H1 (cell line): ENCODE results near the gene IZUMO2.
"Not testable (repeated sequence)": the region's sequence is repeated elsewhere in the genome, so short reads cannot be mapped to it uniquely, and the experiment has no call there.

ENCODE experiments used
- BRCA1 ChIP-seq: IDR thresholded peaks from 2 replicates; pipeline ENCODE4 v1.6.1; 2012; ENCODE audit warnings: low read depth, low read length, improper control_type of control experiment
- CTCF ChIP-seq, 3 experiments: IDR thresholded peaks; 1 replicate in 2 of 3; 2 replicates in 1 of 3; pipeline versions ENCODE4 v1.5.1 to v1.6.1; 2011; ENCODE audit warnings: low read length in 3 of 3, mild to moderate bottlenecking in 3 of 3, inconsistent platforms in 2 of 3, low read depth in 1 of 3, moderate library complexity in 1 of 3; ENCODE audit not compliant: insufficient read depth in 1 of 3; ENCODE audit errors: control extremely low read depth in 1 of 3
- EP300 ChIP-seq, 2 experiments: IDR thresholded peaks; 1 replicate in 1 of 2; 2 replicates in 1 of 2; pipeline ENCODE4 v1.6.1; 2011 to 2012; ENCODE audit warnings: low read depth in 2 of 2, low read length in 2 of 2, mild to moderate bottlenecking in 2 of 2, borderline replicate concordance in 1 of 2, inconsistent platforms in 1 of 2, moderate library complexity in 1 of 2
- EZH2 ChIP-seq: fragments of 200-600 bp; sonication (generic); IDR thresholded peaks from 2 replicates; pipeline ENCODE4 v1.7.1; 2012; ENCODE audit warnings: low read depth, mild to moderate bottlenecking, moderate library complexity, low read length, inconsistent platforms; ENCODE audit not compliant: severe bottlenecking
- JUND ChIP-seq: IDR thresholded peaks from 2 replicates; pipeline ENCODE4 v1.6.1; 2011; ENCODE audit warnings: mild to moderate bottlenecking, improper control_type of control experiment, low read length
- POLR2AphosphoS5 ChIP-seq: IDR thresholded peaks from 2 replicates; pipeline ENCODE4 v1.6.1; 2011; ENCODE audit warnings: low read depth, low read length
- RXRA ChIP-seq: IDR thresholded peaks from 2 replicates; pipeline ENCODE4 v1.6.1; 2011; ENCODE audit warnings: low read depth, mild to moderate bottlenecking, low read length, moderate library complexity; ENCODE audit not compliant: insufficient read depth
- SIN3A ChIP-seq, 2 experiments: IDR thresholded peaks in 1 of 2; conservative IDR thresholded peaks in 1 of 2; 2 replicates each; pipeline ENCODE4 v1.6.1; 2011 to 2012; ENCODE audit warnings: low read length in 2 of 2, improper control_type of control experiment in 1 of 2, low read depth in 1 of 2, mild to moderate bottlenecking in 1 of 2
- TBP ChIP-seq: IDR thresholded peaks from 2 replicates; pipeline ENCODE4 v1.6.1; 2011; ENCODE audit warnings: low read depth, low read length, improper control_type of control experiment

GRCh38 chr19:50141921-50142320 is 21.2 kb downstream of the IZUMO2 start:
- not testable (repeated sequence) for TF ChIP-seq SIN3A (conservative IDR thresholded peaks at IDR 0.05 in 1 of 2, IDR thresholded peaks at IDR 0.05 in 1 of 2; ENCODE audit: low read depth in 1 of 2, low read length in 2 of 2); POLR2AphosphoS5; CTCF (IDR thresholded peaks at IDR 0.05; ENCODE audit: control extremely low read depth in 1 of 3, insufficient read depth in 1 of 3, low read depth in 1 of 3, low read length in 3 of 3); EZH2; EP300 (IDR thresholded peaks at IDR 0.05; ENCODE audit: borderline replicate concordance in 1 of 2, low read depth in 2 of 2, low read length in 2 of 2); TBP; BRCA1; RXRA; JUND
